ENCODE results near the gene MRPS33.
"Not testable (repeated sequence)": the region's sequence is repeated elsewhere in the genome, so short reads cannot be mapped to it uniquely, and the experiment has no call there.

The MRPS33 gene

GRCh38 chr7:141011443-141011842 is 3.3 kb downstream of the MRPS33 start:
- no peak for DNase-seq

- no peak for DNase-seq
Measured at GRCh38 chr7:141003172-141004065, 11.3 kb downstream of the MRPS33 start.

- no peak for DNase-seq
Measured at GRCh38 chr7:141001546-141001945, 13.2 kb downstream of the MRPS33 start.

- DNase-seq = no peak
Measured at GRCh38 chr7:141001122-141001521, 13.6 kb downstream of the MRPS33 start.

GRCh38 chr7:140998715-140999114 is 16.0 kb downstream of the MRPS33 start:
- no peak for DNase-seq

- DNase-seq = no peak
Measured at GRCh38 chr7:140992422-140992821, 22.3 kb downstream of the MRPS33 start.

- DNase-seq = no peak
Measured at GRCh38 chr7:140990193-140990962, 24.4 kb downstream of the MRPS33 start.

- no peak for DNase-seq
Measured at GRCh38 chr7:140989068-140989467, 25.7 kb downstream of the MRPS33 start.

GRCh38 chr7:140983802-140984201 is 30.9 kb downstream of the MRPS33 start:
- DNase-seq = peak; percentile 10

- no peak for DNase-seq
Measured at GRCh38 chr7:140982508-140982907, 32.2 kb downstream of the MRPS33 start.

- no peak for DNase-seq
Measured at GRCh38 chr7:140981951-140982350, 32.8 kb downstream of the MRPS33 start.

- DNase-seq = no peak
Measured at GRCh38 chr7:140977741-140978140, 37.0 kb downstream of the MRPS33 start.

- DNase-seq = peak; percentile 27
Measured at GRCh38 chr7:140972876-140973829, 41.6 kb downstream of the MRPS33 start.

GRCh38 chr7:140972344-140972743 is 42.4 kb downstream of the MRPS33 start:
- DNase-seq = no peak

- no peak for DNase-seq
Measured at GRCh38 chr7:140967438-140967837, 47.3 kb downstream of the MRPS33 start.

- DNase-seq = no peak
Measured at GRCh38 chr7:140966561-140967233, 48.1 kb downstream of the MRPS33 start.

GRCh38 chr7:140961117-140961516 is 53.6 kb downstream of the MRPS33 start:
- DNase-seq = no peak

GRCh38 chr7:140956997-140957396 is 57.8 kb downstream of the MRPS33 start:
- DNase-seq = not testable (repeated sequence)
